HS-27A (cell line): ENCODE results near the gene MED8.
"Not testable (repeated sequence)": the region's sequence is repeated elsewhere in the genome, so short reads cannot be mapped to it uniquely, and the experiment has no call there.

Experiments
- DNase-seq: peaks from one replicate; pipeline ENCODE4 v3.0.0-alpha.2; 2012; ENCODE audit warnings: low read depth, missing footprints

MED8 gene

DNA sequence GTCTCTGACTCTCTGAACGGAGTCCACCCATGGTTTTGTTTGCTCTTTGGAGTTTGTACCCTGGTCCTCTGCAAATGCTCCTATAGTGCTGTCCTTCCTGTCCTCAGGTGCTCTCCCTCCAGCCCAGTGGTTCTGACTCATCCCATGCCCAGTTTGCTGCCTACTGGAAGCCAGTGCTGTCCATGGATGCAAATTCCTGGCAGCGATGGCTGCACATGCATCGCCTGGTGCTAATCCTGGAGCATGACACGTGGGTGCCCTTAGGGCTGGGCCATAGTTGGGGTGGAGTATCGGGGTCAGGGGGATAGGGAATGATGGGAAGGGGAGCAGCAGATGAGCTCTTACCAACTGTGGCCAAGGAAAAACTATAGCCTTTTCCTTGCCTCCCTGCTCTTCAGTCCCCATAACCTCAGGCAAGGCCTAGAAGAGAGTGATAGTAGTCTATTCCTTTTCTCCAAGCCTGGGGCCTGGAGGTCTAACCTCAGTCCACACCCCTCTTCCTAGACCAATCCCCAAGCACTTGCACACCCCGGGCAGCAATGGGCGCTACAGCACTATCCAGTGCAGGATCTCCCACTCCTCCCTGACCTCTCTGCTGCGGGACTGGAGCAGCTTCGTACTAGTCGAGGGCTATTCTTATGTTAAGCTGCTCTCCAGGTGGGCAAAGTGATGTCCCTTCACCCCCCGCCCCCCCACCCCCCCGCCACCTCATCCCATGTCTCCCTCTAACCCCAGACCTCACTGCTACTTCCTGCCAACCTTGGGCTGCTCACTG lies 32.6 kb upstream of the MED8 start:
- no peak for DNase-seq

- DNase-seq: no peak
Observed at GRCh38 chr1:43421396-43421795, 31.8 kb upstream of the MED8 start.

DNA sequence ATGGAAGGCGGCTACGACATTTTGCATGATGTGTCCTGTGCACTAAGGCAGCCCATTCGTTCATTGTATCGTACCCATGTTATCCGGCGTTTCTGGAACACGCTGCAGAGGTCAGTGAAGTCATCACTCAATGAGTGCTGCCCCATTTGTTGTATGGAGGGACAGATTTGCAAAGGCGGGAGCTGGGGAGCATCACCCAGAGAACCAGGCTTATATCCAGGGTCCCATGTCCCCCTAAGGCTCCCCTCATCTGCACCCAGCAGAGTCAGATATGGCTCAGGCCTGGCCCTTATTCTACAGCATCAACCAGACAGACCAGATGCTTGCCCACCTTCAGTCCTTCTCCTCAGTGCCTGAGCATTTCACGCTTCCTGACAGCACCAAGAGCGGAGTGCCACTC lies 31.3 kb upstream of the MED8 start:
- no peak for DNase-seq

DNA sequence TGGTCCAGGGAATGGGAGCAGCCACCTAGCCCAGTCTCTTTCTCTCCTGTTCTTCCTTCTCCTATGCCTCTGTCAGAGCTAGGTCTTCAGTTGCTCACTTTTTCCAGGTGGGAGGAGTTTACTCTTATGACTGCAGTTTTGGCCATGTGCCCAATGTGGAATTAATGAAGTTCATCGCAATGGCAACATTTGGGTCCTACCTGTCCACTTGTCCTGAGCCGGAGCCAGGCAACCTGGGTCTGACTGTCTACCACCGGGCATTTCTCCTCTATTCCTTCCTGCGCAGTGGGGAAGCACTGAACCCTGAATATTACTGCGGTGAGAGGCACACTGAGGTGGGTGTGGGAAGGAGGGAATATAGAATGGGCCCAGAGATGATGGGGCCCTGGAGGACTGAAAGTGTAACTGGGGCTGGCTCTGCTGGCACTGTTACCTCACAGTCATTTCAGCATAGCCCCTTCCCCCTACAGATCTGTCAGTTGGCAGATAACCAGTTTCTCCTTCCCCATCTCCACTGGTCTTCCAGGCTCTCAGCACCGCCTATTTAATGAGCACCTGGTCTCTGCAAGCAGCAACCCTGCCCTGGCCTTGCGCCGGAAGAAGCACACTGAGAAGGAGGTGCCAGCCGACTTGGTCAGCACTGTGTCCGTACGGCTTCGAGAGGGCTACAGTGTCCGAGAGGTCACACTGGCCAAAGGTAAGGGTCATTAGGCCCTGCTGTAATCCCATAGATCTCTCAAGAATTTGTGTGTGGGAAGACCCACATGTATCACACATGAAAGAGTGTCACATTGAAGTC lies 30.2 kb upstream of the MED8 start:
- DNase-seq: no peak

- DNase-seq: no peak
Observed at GRCh38 chr1:43418858-43419257, 29.3 kb upstream of the MED8 start.

DNA sequence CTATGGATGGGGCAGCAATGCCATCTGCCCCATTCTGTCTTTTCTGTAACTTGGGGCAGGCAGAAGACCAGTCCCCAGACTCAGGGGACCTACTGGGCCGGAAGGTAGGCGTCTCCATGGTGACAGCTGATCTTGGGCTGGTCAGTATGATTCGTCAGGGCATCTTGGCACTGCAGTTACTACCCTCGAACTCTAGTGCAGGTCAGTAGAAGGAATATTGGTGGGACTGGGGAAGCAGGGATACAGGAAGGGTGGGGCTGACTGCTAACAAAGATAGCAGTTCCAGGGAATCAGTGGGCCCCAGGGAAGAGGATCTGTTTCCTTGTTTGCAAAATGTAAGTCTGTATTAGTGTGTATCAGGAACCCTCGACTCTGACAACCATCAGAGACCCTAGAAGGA lies 26.3 kb upstream of the MED8 start:
- no peak for DNase-seq

GRCh38 chr1:43414634-43415223 lies 25.1 kb upstream of the MED8 start:
- DNase-seq: peak; percentile 41

DNA sequence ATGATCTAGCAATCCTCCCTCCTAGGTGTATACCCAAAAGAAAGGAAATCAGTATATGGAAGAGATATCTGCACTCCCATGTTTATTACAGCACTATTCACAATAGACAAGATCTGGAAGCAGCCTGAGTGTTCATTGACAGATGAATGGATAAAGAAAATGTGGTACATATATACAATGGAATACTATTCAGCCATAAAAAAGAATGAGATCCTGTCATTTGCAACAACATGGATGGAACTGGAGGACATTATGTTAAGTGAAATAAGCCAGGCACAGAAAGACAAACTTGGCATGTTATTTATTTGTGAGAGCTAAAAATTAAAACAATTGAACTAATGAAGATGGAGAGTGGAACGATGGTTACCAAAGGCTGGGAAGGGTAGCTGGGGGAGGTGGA lies 23.8 kb upstream of the MED8 start:
- DNase-seq: not testable (repeated sequence)

DNA sequence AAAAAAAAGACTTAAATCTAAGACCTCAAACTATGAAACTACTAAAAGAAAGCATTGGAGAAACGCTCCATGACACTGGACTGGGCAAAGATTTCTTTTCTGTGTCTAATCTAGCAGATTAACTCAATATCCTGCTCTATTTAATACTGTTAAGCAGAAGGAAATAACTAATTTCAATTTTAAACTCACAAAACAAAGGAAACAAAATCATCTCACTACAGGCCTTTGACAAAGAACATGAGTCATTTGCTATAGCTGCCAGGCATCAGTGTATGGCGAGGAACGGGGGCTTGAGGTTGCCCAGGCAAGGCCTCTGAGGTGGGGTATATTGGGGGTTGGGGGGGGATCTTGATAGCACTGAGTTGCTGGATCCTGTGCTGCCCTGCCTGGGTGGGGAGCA lies 21.0 kb upstream of the MED8 start:
- DNase-seq: no peak

DNA sequence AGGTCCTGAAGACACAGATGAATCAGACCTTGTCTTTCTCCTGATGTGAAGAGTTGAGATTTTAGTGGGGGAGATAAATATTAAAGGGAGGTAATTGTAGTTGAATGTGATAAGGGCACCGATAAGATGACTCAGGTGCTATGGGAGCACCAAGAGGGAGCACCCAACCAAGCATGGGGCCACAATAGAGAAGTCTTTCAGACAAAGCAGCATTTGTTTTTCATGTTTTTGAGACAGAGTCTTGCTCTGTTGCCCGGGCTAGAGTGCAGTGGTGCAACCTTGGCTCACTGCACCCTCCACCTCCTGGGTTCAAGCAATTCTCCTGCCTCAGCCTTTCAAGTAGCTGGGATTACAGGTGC lies 16.3 kb upstream of the MED8 start:
- no peak for DNase-seq

- no peak for DNase-seq
Observed at GRCh38 chr1:43405219-43405875, 15.7 kb upstream of the MED8 start.

- no peak for DNase-seq
Observed at GRCh38 chr1:43404353-43404752, 14.8 kb upstream of the MED8 start.

DNA sequence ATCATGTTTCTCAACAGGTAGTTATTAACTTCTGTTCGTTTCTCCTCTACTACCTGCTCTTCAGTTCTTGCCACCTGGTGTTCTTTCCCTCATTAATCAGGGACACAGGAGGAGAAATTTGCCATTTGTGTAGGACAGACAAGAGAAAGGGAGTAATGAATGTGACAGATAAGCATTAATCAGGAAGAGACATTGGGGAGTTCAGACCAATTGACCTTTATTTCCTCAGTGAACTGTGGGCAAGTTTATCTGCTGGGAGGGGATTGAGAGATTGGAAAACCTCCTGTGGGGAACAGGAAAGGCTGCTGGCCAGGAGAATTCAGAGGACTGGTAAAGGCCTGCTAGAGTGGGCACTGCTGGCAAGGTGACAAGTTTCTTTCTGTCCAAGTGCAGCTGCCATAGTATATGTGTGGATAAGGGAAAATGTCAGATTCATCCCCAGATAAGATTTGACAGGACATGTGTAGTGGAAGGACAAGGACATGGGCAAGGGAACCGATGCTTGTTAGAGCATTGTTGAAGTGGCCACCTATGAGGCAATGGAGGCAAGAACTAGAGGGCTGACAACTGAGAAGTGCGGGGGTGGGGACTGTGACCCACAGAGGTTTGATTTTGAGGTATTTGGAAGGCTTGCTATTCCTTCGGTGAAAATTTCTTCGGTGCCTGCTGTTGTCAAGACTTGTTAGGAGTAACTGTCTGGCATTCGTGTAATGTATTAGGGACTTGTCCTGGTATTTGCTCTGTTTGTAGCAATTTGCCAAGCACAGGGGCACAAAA lies 12.7 kb upstream of the MED8 start:
- no peak for DNase-seq

DNA sequence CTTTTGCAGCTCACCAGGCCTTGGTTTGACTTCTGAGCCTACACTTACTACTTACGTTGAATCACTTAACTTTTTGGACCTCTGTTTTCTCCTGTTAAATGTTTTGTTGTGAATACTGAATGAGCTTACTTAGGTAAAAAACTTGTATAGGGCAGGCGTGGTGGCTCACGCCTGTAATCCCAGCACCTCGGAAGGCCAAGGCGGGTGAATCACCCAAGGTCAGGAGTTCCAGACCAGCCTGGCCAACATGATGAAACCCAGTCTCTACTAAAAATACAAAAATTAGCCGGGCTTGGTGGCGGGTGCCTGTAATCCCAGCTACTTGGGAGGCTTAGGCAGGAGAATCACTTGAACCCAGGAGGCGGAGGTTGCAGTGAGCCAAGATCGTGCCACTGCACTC lies 10.8 kb upstream of the MED8 start:
- not testable (repeated sequence) for DNase-seq

GRCh38 chr1:43398227-43398626 lies 8.6 kb upstream of the MED8 start:
- DNase-seq: no peak

DNA sequence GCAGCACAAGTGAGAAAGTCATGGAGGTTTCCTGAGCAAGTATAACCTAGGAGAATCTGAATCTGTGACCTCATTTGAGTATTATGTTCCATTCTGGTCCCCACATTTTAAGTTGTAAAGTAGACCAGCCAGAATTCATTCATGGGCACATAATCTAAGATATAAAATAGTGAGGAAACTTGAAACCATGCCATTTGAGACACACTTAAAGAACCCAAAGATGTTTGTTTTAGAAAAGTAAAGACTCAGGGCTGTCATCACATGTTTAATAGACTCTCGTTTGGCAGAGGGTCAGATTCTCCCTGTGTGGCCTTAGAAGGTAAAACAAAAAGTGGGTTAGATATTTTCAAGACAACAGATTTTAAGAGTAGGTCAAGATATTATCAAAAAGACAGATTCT lies 6.5 kb upstream of the MED8 start:
- no peak for DNase-seq

DNA sequence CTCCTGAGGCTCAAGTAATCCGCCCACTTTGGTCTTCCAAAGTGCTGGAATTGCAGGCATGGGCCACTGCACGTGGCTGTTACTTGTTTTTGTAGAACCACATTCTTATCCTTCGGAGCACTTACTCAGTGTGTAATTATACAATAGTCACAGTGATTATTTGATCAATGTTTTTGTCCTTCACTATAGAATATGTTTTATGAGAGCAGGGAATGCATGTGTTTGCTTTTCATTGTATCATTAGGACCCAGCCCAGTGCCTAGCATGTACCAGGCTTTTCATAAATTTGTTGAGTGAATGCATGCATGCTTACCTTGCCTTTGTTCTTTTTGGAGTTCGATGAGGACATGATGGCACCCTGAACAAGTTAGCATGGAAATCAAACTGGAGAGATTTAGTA lies 5.9 kb upstream of the MED8 start:
- DNase-seq: no peak

DNA sequence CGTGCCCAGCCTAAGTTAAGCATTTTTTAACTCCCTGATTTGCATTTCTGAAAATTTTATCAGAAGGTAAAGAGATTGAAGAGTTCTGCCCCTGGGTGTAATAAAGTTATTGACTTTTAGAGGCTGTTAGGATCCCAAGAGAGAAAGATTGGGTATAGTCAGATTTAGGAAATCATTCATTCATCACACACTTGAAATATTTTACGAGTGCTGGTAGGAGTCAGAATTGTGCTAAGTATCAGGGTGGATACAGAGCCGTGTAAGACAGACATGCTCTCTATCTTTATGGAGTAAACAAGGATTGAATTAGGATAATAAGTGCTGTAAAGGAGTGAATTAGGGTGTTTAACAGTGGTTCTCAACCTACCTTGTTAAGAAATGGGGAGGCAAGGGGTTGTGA lies 3.1 kb upstream of the MED8 start:
- no peak for DNase-seq

DNA sequence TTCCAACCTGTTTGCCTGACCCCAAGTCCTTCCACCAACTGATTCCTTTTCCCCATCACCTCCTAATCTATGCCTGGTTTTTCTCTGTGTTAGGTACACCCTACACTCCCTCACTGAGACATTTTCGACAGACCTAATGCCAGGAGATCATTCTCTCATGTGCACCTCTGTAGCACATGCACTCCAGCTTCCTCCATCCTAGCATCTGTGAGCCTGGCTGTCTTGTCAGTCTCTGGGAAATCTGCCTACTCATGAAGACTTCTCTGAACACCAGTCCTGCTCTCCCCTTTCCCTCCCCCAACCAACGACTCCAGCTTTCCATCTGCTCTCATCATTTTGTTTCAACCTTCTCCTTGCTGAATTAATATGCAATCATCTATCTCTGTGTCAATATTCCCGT lies 987 bp downstream of the MED8 start:
- DNase-seq: no peak

GRCh38 chr1:43387976-43388599 lies 1.5 kb downstream of the MED8 start:
- DNase-seq: no peak

DNA sequence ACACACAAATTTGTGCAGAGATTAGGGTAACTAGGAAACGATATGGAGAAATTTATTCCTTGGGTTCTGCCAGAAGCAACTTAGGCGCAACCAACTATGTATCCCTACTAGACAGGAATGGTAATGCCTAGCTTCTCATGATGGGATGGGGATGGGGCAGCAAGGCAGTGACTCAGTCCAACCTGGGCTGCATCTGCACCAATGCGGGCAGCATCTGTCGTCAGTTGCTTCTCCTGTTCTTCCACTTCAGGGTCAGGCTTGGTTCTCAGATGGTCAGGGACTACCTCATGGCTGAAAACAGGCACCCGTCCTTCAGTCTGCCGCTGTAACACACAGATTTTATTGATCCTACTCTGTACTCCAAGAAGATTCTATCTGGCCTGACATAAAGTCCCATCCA lies 2.9 kb downstream of the MED8 start:
- DNase-seq: no peak

DNA sequence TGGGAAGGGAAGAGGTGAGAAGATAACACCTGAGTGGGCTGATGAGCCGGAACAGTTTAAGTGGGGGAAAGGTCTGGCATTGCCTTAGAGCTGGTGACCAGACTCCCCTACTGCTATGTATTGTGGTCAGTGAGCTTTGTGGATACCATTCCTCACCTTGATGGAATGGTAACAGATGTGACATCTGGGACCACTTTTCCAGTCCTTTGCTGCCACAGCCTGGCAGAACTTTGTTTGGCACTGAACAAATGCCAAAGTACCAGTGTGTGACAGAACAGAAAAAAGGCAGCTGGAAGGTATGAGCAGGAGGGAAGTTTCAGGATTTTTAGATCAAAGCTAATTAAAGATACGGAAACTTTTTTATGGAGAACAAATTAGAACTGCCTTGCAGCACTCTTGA lies 6.2 kb downstream of the MED8 start:
- no peak for DNase-seq
